HepG2 (cell line): Measurements from ENCODE around the gene LYRM4. TPM values are rescaled to one million over a fixed set of nuclear protein-coding genes. Genes with fewer than 3 reads are reported as not detected.

Experiments
- CBX1 ChIP-seq: IDR thresholded peaks from one replicate; pipeline ENCODE4 v1.6.1; 2016; ENCODE audit warnings: antibody characterized with exemption, low read depth
- CREB1 ChIP-seq, 2 experiments: fragments of 450-650 bp in 1 of 2; IDR thresholded peaks; 2 replicates each; pipeline ENCODE4 v1.6.1; 2016 to 2017; ENCODE audit warnings: control low read depth in 1 of 2, mild to moderate bottlenecking in 1 of 2, missing compliant biosample characterization in 1 of 2, missing genetic modification characterization in 1 of 2
- DRAP1 ChIP-seq: IDR thresholded peaks from 2 replicates; pipeline ENCODE4 v1.6.1; 2016; ENCODE audit warnings: missing genetic modification reagents, missing compliant biosample characterization
- FOXK1 ChIP-seq: sonication (generic); formaldehyde crosslinking; IDR thresholded peaks from 2 replicates; pipeline ENCODE4 v1.4.0; 2020; ENCODE audit warnings: low read depth, missing genetic modification reagents, borderline replicate concordance
- HCFC1 ChIP-seq: fragments of 150-350 bp; IDR thresholded peaks from 2 replicates; pipeline ENCODE4 v1.6.1; 2014; ENCODE audit warnings: low read depth, low read length
- LRRFIP1 ChIP-seq: sonication (generic); formaldehyde crosslinking; conservative IDR thresholded peaks from 2 replicates; pipeline ENCODE4 v1.4.0; 2020; ENCODE audit warnings: missing genetic modification reagents
- MED1 ChIP-seq: sonication (generic); formaldehyde crosslinking; IDR thresholded peaks from 2 replicates; pipeline ENCODE4 v1.4.0; 2020; ENCODE audit warnings: missing genetic modification reagents
- MLLT10 ChIP-seq: sonication (generic); formaldehyde crosslinking; IDR thresholded peaks from 2 replicates; pipeline ENCODE4 v1.4.0; 2020; ENCODE audit warnings: missing genetic modification reagents
- SRF ChIP-seq: IDR thresholded peaks from 2 replicates; pipeline ENCODE4 v1.6.1; 2011; ENCODE audit warnings: mild to moderate bottlenecking, low read depth, low read length, moderate library complexity
- TBP ChIP-seq: sonication (generic); formaldehyde crosslinking; IDR thresholded peaks from 2 replicates; pipeline ENCODE4 v1.5.0; 2020; ENCODE audit warnings: missing genetic modification reagents
- ZNF24 ChIP-seq: fragments of 450-650 bp; IDR thresholded peaks from 2 replicates; pipeline ENCODE4 v1.6.1; 2017; ENCODE audit warnings: antibody characterized with exemption, mild to moderate bottlenecking
- ZNF552 ChIP-seq: sonication (generic); formaldehyde crosslinking; IDR thresholded peaks from 2 replicates; pipeline ENCODE4 v1.9.0; 2022; ENCODE audit warnings: missing genetic modification reagents, mild to moderate bottlenecking, borderline replicate concordance
- ZNF770 ChIP-seq: sonication (generic); formaldehyde crosslinking; IDR thresholded peaks from 2 replicates; pipeline ENCODE4 v1.5.0; 2020; ENCODE audit warnings: mild to moderate bottlenecking, missing genetic modification reagents
- polyA plus RNA-seq, 8 experiments: library from polyadenylated mRNA; depleted of rRNA in 3 of 8; stranded (reverse) in 7 of 8; unstranded in 1 of 8; fragments of >200 nt; fragmentation: Illumina TruSeq in 4 of 8; extraction: Trizol in 4 of 8; gene quantifications; 2 replicates each; pipeline versions ENCODE4 v1.2.1 to v1.2.3, GENCODE V29; 2011 to 2016; ENCODE audit warnings: low read depth in 4 of 8, missing spikeins in 1 of 8, mixed read lengths in 1 of 8; ENCODE audit not compliant: insufficient read depth in 1 of 8
- total RNA-seq, 5 experiments: library from RNA; depleted of rRNA; stranded (reverse); fragments of >200 nt; fragmentation: Illumina TruSeq; extraction: Trizol; gene quantifications; 2 replicates each; pipeline ENCODE4 v1.2.3, GENCODE V29; 2016; ENCODE audit warnings: low read depth in 1 of 5
- TF ChIP-seq, protein P1 (sequence below): sonication (generic); formaldehyde crosslinking; IDR thresholded peaks from 2 replicates; pipeline ENCODE4 v1.5.0; 2020; ENCODE audit warnings: mild to moderate bottlenecking, missing genetic modification reagents, moderate library complexity
- TF ChIP-seq, protein P2 (sequence below): sonication (generic); formaldehyde crosslinking; IDR thresholded peaks from 2 replicates; pipeline ENCODE4 v1.4.0; 2020; ENCODE audit warnings: missing genetic modification reagents
- TF ChIP-seq, protein P3 (sequence below): fragments of 450-650 bp; IDR thresholded peaks from 2 replicates; pipeline ENCODE4 v1.6.1; 2017; ENCODE audit warnings: mild to moderate bottlenecking

LYRM4 gene
- total and polyA plus RNA-seq, 2 of the 13 experiments (the other 11 are each of a cell fraction or from before 2014, with no cell fraction given) = 64.6 to 67.5 TPM

- TF ChIP-seq DRAP1 = peak; percentile 44; the same call in 1 of the 2 replicates
- TF ChIP-seq, protein P1, sequence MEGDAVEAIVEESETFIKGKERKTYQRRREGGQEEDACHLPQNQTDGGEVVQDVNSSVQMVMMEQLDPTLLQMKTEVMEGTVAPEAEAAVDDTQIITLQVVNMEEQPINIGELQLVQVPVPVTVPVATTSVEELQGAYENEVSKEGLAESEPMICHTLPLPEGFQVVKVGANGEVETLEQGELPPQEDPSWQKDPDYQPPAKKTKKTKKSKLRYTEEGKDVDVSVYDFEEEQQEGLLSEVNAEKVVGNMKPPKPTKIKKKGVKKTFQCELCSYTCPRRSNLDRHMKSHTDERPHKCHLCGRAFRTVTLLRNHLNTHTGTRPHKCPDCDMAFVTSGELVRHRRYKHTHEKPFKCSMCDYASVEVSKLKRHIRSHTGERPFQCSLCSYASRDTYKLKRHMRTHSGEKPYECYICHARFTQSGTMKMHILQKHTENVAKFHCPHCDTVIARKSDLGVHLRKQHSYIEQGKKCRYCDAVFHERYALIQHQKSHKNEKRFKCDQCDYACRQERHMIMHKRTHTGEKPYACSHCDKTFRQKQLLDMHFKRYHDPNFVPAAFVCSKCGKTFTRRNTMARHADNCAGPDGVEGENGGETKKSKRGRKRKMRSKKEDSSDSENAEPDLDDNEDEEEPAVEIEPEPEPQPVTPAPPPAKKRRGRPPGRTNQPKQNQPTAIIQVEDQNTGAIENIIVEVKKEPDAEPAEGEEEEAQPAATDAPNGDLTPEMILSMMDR = no peak; the same call in 1 of the 2 replicates
- TF ChIP-seq LRRFIP1 (CRISPR knock-in tag) = no peak
- no peak for TF ChIP-seq HCFC1
- TF ChIP-seq ZNF770 (CRISPR knock-in tag) = no peak
- peak; percentile 54; the same call in 1 of the 2 replicates for TF ChIP-seq SRF
- TF ChIP-seq CREB1 (IDR thresholded peaks at IDR 0.05) = 0 out of 2 replicates have a peak, but pooled peaks have one; percentile 22
- TF ChIP-seq CREB1 (CRISPR knock-in tag; IDR thresholded peaks at IDR 0.05) = peak; percentile 67
- TF ChIP-seq TBP (CRISPR knock-in tag) = no peak
- TF ChIP-seq CBX1 = no peak
- TF ChIP-seq, protein P2, sequence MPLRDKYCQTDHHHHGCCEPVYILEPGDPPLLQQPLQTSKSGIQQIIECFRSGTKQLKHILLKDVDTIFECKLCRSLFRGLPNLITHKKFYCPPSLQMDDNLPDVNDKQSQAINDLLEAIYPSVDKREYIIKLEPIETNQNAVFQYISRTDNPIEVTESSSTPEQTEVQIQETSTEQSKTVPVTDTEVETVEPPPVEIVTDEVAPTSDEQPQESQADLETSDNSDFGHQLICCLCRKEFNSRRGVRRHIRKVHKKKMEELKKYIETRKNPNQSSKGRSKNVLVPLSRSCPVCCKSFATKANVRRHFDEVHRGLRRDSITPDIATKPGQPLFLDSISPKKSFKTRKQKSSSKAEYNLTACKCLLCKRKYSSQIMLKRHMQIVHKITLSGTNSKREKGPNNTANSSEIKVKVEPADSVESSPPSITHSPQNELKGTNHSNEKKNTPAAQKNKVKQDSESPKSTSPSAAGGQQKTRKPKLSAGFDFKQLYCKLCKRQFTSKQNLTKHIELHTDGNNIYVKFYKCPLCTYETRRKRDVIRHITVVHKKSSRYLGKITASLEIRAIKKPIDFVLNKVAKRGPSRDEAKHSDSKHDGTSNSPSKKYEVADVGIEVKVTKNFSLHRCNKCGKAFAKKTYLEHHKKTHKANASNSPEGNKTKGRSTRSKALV (CRISPR knock-in tag) = peak; percentile 53; the same call in 1 of the 2 replicates
- TF ChIP-seq, protein P3, sequence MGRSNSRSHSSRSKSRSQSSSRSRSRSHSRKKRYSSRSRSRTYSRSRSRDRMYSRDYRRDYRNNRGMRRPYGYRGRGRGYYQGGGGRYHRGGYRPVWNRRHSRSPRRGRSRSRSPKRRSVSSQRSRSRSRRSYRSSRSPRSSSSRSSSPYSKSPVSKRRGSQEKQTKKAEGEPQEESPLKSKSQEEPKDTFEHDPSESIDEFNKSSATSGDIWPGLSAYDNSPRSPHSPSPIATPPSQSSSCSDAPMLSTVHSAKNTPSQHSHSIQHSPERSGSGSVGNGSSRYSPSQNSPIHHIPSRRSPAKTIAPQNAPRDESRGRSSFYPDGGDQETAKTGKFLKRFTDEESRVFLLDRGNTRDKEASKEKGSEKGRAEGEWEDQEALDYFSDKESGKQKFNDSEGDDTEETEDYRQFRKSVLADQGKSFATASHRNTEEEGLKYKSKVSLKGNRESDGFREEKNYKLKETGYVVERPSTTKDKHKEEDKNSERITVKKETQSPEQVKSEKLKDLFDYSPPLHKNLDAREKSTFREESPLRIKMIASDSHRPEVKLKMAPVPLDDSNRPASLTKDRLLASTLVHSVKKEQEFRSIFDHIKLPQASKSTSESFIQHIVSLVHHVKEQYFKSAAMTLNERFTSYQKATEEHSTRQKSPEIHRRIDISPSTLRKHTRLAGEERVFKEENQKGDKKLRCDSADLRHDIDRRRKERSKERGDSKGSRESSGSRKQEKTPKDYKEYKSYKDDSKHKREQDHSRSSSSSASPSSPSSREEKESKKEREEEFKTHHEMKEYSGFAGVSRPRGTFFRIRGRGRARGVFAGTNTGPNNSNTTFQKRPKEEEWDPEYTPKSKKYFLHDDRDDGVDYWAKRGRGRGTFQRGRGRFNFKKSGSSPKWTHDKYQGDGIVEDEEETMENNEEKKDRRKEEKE = no peak
- no peak for TF ChIP-seq MLLT10 (CRISPR knock-in tag)
- TF ChIP-seq MED1 (CRISPR knock-in tag) = peak; percentile 93
- no peak for TF ChIP-seq ZNF552 (CRISPR knock-in tag)
- TF ChIP-seq ZNF24 = no peak
- peak; percentile 73; the same call in 1 of the 2 replicates for TF ChIP-seq FOXK1 (CRISPR knock-in tag)
These were observed 54.6 kb downstream of the LYRM4 start (continued) for GRCh38 chr6:5205877-5206850.
